Measurements from ENCODE around the gene CFDP1. TPM values are rescaled to one million over a fixed set of nuclear protein-coding genes. Genes with fewer than 3 reads are reported as not detected.

CFDP1 gene
- total RNA-seq, 1 experiment from 2014 or later: 64.1 TPM

DNA sequence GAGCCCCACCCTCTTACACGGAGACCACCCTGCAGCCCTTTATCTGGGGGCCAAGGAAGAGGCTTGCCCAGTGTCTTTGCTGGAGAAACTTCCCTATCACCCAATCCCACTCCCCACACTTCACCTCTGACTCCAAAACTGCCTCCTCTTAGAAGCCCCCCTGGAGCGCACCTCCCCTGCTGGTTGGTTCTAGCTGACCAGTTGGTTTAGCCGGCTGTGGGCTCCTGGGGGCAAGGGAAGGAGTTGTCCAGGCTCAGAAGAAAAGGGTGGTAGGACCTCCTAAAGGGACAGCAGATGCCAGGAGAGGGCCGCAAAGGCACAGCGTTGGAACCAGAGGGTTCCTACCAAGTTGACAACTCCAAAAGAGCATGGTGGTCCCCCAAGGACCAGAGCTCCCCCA lies 183.9 kb downstream of the CFDP1 start:
- no TSS peak for BruUV-seq (replicated peaks)

DNA sequence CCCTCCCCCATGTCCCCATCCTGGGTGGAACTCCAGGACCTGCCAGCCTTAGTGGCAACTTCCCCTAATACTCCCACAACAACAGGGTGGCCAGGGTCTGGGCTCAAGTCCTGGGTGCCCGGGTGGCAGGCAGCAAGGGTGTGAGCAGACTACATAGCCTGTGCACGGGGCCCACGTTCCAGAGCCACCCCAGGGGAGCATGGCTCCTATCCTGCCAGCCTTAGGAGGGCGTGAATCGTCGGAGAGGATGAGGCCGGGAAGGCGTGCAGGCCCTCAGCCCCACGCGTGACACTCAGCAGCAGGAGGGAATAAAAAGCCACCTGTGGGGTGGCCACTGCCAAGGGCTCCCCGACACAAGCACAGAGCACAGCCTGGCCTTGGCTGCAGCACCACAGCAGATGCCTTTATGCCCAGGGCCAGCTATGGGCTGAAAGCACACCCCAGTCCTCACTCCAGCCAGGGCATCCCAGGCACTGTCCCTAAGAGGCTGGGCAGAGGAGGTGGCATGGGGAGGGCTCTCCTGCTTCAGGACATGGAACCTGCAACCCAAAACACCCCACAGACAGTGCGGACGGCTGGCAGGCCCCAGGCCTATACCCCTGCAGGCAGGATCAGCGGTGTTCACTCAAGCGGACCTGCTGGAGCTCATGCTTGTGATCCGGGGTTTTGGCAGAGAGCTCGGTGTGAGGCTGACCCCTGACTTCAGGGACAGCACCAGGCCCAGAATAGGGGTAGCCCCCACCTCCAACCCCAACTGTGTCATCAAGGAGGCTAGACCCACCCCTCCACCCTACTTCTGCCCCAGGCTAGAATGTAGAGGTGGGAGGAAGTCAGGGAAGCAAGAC lies 184.5 kb downstream of the CFDP1 start:
- Mint-ChIP-seq H3K9me3 (ENCODE audit: low read depth, unreplicated experiment) (no peaks in the 10 kb centered on the region), H3K27ac (ENCODE audit: unreplicated experiment) (peak overlapping the region; percentile 93), H3K4me1 (ENCODE audit: low read depth, unreplicated experiment) (peaks cover 74% of the 10 kb centered on the region), H3K36me3 (ENCODE audit: insufficient read depth, unreplicated experiment) (peaks cover 97% of the 10 kb centered on the region), H3K4me3 (ENCODE audit: low read depth, unreplicated experiment) (peak overlapping the region; percentile 96), H3K27me3 (ENCODE audit: unreplicated experiment) (no peaks in the 10 kb centered on the region)
- intact Hi-C loops (cut with micrococcal nuclease; ENCODE audit: unreplicated experiment): loop anchor here (5.0 kb wide), 1 partner anchor 139 kb away; no protein-coding TSS in a partner anchor
- no TSS peak for BruUV-seq (replicated peaks)
- CTCF ChIA-PET: interaction anchor here (2.2 to 3.1 kb wide), 2 partner anchors 15 to 57 kb away, joined by 9 to 16 read pairs; no protein-coding TSS in a partner anchor
- no peak for TF ChIP-seq CTCF (IDR thresholded peaks at IDR 0.05; ENCODE audit: unreplicated experiment)
- no peak for DNase-seq

More for the DNA sequence above, 183.9 kb downstream of the CFDP1 start:
- no peak for TF ChIP-seq CTCF (IDR thresholded peaks at IDR 0.05; ENCODE audit: unreplicated experiment)
- CTCF ChIA-PET: interaction anchor here (1.0 to 3.1 kb wide), 5 partner anchors 13 to 136 kb away, joined by 3 to 16 read pairs (median 8); no protein-coding TSS in a partner anchor
- intact Hi-C loops (cut with micrococcal nuclease; ENCODE audit: unreplicated experiment): loop anchor here (5.0 kb wide), 1 partner anchor 138 kb away; no protein-coding TSS in a partner anchor
- Mint-ChIP-seq H3K4me3 (ENCODE audit: low read depth, unreplicated experiment) (peak overlapping the region; percentile 96), H3K9me3 (ENCODE audit: low read depth, unreplicated experiment) (no peaks in the 10 kb centered on the region), H3K27me3 (ENCODE audit: unreplicated experiment) (no peaks in the 10 kb centered on the region), H3K36me3 (ENCODE audit: insufficient read depth, unreplicated experiment) (peaks cover 95% of the 10 kb centered on the region), H3K4me1 (ENCODE audit: low read depth, unreplicated experiment) (peaks cover 74% of the 10 kb centered on the region), H3K27ac (ENCODE audit: unreplicated experiment) (peak overlapping the region; percentile 93)
- no peak for DNase-seq

- TF ChIP-seq CTCF (IDR thresholded peaks at IDR 0.05; ENCODE audit: unreplicated experiment): no peak
- H3K4me3 Mint-ChIP-seq (ENCODE audit: low read depth, unreplicated experiment): peak overlapping the region; percentile 96
- H3K27me3 Mint-ChIP-seq (ENCODE audit: unreplicated experiment): no peaks in the 10 kb centered on the region
- BruUV-seq (replicated peaks): no TSS peak
- CTCF ChIA-PET: interaction anchor here (0.8 to 3.1 kb wide), 3 partner anchors 16 to 137 kb away, joined by 3 to 9 read pairs (median 4); no protein-coding TSS in a partner anchor
- intact Hi-C loops (cut with micrococcal nuclease; ENCODE audit: unreplicated experiment): loop anchor here (5.0 kb wide), 1 partner anchor 139 kb away; no protein-coding TSS in a partner anchor
- H3K9me3 Mint-ChIP-seq (ENCODE audit: low read depth, unreplicated experiment): no peaks in the 10 kb centered on the region
- H3K36me3 Mint-ChIP-seq (ENCODE audit: insufficient read depth, unreplicated experiment): peaks cover 97% of the 10 kb centered on the region
- no peak for DNase-seq
- peaks cover 77% of the 10 kb centered on the region for H3K4me1 Mint-ChIP-seq (ENCODE audit: low read depth, unreplicated experiment)
- peak overlapping the region; percentile 93 for H3K27ac Mint-ChIP-seq (ENCODE audit: unreplicated experiment)
Measured at GRCh38 chr16:75248142-75248535, 185.2 kb downstream of the CFDP1 start.

- no peaks in the 10 kb centered on the region for H3K27me3 Mint-ChIP-seq (ENCODE audit: unreplicated experiment)
- no peak for DNase-seq
- CTCF ChIA-PET: interaction anchor here (0.8 to 3.1 kb wide), 3 partner anchors 17 to 138 kb away, joined by 3 to 9 read pairs (median 4); no protein-coding TSS in a partner anchor
- TF ChIP-seq CTCF (IDR thresholded peaks at IDR 0.05; ENCODE audit: unreplicated experiment): no peak
- H3K36me3 Mint-ChIP-seq (ENCODE audit: insufficient read depth, unreplicated experiment): peaks cover 97% of the 10 kb centered on the region
- peaks cover 81% of the 10 kb centered on the region for H3K4me1 Mint-ChIP-seq (ENCODE audit: low read depth, unreplicated experiment)
- BruUV-seq (replicated peaks): no TSS peak
- intact Hi-C loops (cut with micrococcal nuclease; ENCODE audit: unreplicated experiment): loop anchor here (5.0 kb wide), 1 partner anchor 140 kb away; no protein-coding TSS in a partner anchor
- peak overlapping the region; percentile 93 for H3K27ac Mint-ChIP-seq (ENCODE audit: unreplicated experiment)
- no peaks in the 10 kb centered on the region for H3K9me3 Mint-ChIP-seq (ENCODE audit: low read depth, unreplicated experiment)
- H3K4me3 Mint-ChIP-seq (ENCODE audit: low read depth, unreplicated experiment): peak overlapping the region; percentile 96
Measured at GRCh38 chr16:75247249-75247648, 186.1 kb downstream of the CFDP1 start.

Measured in Calu3 (cell line).